ENCODE data around the gene SERPINA1.

GRCh38 chr14:94381149-94382030, 7.0 kb downstream of the SERPINA1 start:
- TF ChIP-seq CTCF (IDR thresholded peaks at IDR 0.05) (no peak), POLR2AphosphoS5 (IDR thresholded peaks at IDR 0.05; ENCODE audit: low read depth, low read length) (no peak), TCF7L2 (IDR thresholded peaks at IDR 0.05; ENCODE audit: low read depth, low read length) (no peak)

Data from Panc1 (cell line).